Subcutaneous abdominal adipose tissue (tissue), 5 donors: ENCODE results near the gene RALGPS2.
"Not testable (repeated sequence)": the region's sequence is repeated elsewhere in the genome, so short reads cannot be mapped to it uniquely, and the experiment has no call there.

ENCODE experiments used
- H3K27ac ChIP-seq: one replicate; pipeline ENCODE4 v1.7.0; 2013; ENCODE audit warnings: low read depth, mild to moderate bottlenecking, inconsistent platforms, low read length, moderate library complexity
- H3K27me3 ChIP-seq, 5 donors: one replicate each; pipeline ENCODE4 v1.7.0; 2013; ENCODE audit warnings: low read length in 5 of 5, inconsistent platforms in 1 of 5; ENCODE audit not compliant: control insufficient read depth in 5 of 5, insufficient read depth in 4 of 5
- H3K36me3 ChIP-seq, 5 donors: one replicate each; pipeline ENCODE4 v1.7.0; 2013; ENCODE audit warnings: low read length in 5 of 5; ENCODE audit not compliant: control insufficient read depth in 5 of 5, insufficient read depth in 5 of 5
- H3K4me1 ChIP-seq, 5 donors: one replicate each; pipeline ENCODE4 v1.7.0; 2013; ENCODE audit warnings: low read length in 5 of 5, mild to moderate bottlenecking in 3 of 5, moderate library complexity in 1 of 5; ENCODE audit not compliant: control insufficient read depth in 5 of 5, insufficient read depth in 5 of 5
- H3K4me3 ChIP-seq, 5 donors: one replicate each; pipeline ENCODE4 v1.7.0; 2013; ENCODE audit warnings: low read length in 5 of 5, low read depth in 1 of 5
- H3K9ac ChIP-seq, 5 donors: one replicate each; pipeline ENCODE4 v1.7.0; 2013; ENCODE audit warnings: low read length in 5 of 5, mild to moderate bottlenecking in 4 of 5, moderate library complexity in 3 of 5
- H3K9me3 ChIP-seq, 5 donors: one replicate each; pipeline ENCODE4 v1.7.0; 2013; ENCODE audit warnings: low read length in 5 of 5; ENCODE audit not compliant: control insufficient read depth in 5 of 5
- donor health status: healthy.
- donor health status: healthy.
- donor health status: healthy.
- donor health status: healthy.
- donor health status: healthy.

RALGPS2 gene

DNA sequence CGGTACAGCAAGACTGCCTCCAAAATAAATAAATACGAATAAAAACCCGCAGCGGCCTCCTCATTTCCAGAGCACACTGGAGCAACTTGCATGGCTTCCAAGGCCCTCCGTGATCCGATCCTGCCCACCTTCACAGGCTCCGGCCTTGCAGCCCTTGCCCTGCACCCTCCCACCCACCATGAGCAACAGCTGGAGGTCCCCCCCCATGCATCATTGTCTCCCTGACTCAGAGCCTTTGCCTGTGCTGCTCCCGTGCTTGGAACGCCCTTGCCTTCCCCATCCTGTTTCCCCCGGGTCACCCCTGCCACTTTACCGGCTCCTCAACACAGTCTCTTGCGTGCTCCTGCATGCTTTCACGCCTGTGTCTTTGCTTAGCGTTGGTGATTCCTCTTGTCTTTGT, 216.8 kb downstream of the RALGPS2 start:
- peaks cover 0 to 27% (median 17%) of the 10 kb centered on the region in 5 donors for H3K4me1 ChIP-seq
- H3K36me3 ChIP-seq = no peaks in the 10 kb centered on the region
- H3K9ac ChIP-seq = no peak overlapping the region
- no peaks in the 10 kb centered on the region for H3K9me3 ChIP-seq
- no peak overlapping the region for H3K27ac ChIP-seq
- no peak overlapping the region for H3K4me3 ChIP-seq
- peaks cover 0 to 5% (median 0%) of the 10 kb centered on the region in 5 donors for H3K27me3 ChIP-seq

GRCh38 chr1:178942285-178943198, 217.5 kb downstream of the RALGPS2 start:
- H3K4me3 ChIP-seq = no peak overlapping the region
- no peaks in the 10 kb centered on the region for H3K9me3 ChIP-seq
- no peak overlapping the region for H3K9ac ChIP-seq
- H3K36me3 ChIP-seq = no peaks in the 10 kb centered on the region
- H3K4me1 ChIP-seq = peaks cover 0 to 27% (median 17%) of the 10 kb centered on the region in 5 donors
- no peak overlapping the region for H3K27ac ChIP-seq
- peaks cover 0 to 5% (median 0%) of the 10 kb centered on the region in 5 donors for H3K27me3 ChIP-seq

- H3K27ac ChIP-seq = no peak overlapping the region
- H3K27me3 ChIP-seq = peaks cover 0 to 5% (median 0%) of the 10 kb centered on the region in 5 donors
- H3K9ac ChIP-seq = no peak overlapping the region
- H3K4me3 ChIP-seq = no peak overlapping the region
- no peaks in the 10 kb centered on the region for H3K36me3 ChIP-seq
- no peaks in the 10 kb centered on the region for H3K9me3 ChIP-seq
- H3K4me1 ChIP-seq = peaks cover 0 to 8% (median 3%) of the 10 kb centered on the region in 5 donors
Measured at GRCh38 chr1:178944729-178945128, 219.7 kb downstream of the RALGPS2 start.

- Histone ChIP-seq H3K4me1 (peaks cover 0 to 4% (median 3%) of the 10 kb centered on the region in 5 donors), H3K9me3 (no peaks in the 10 kb centered on the region), H3K36me3 (no peaks in the 10 kb centered on the region), H3K4me3 (no peak overlapping the region), H3K27me3 (peaks cover 0 to 5% (median 0%) of the 10 kb centered on the region in 5 donors), H3K9ac (no peak overlapping the region), H3K27ac (no peak overlapping the region)
Measured at GRCh38 chr1:178945763-178946266, 220.8 kb downstream of the RALGPS2 start.

DNA sequence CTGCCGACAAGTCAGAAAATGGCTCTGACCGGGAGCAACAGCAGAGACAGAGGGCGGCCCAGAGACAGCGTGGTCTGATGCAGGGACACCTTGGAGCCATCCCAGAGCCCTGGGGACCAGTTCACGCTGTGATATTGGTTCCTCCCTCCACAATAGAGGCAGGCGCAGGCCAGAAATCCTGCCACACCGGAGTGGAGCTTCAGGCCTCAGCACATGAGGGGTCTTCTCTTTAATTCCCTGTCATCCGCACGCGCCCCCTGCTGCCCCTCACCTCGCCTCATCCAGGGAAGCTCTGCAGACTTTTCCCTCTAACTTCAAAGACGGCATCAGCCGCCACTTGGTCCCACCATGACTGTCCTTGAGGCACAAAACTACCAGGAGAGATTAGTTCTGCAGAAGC, 221.4 kb downstream of the RALGPS2 start:
- H3K9ac ChIP-seq = no peak overlapping the region
- H3K4me3 ChIP-seq = no peak overlapping the region
- H3K27me3 ChIP-seq = peaks cover 0 to 5% (median 0%) of the 10 kb centered on the region in 5 donors
- no peaks in the 10 kb centered on the region for H3K36me3 ChIP-seq
- no peak overlapping the region for H3K27ac ChIP-seq
- H3K4me1 ChIP-seq = peaks cover 0 to 4% (median 3%) of the 10 kb centered on the region in 5 donors
- no peaks in the 10 kb centered on the region for H3K9me3 ChIP-seq

DNA sequence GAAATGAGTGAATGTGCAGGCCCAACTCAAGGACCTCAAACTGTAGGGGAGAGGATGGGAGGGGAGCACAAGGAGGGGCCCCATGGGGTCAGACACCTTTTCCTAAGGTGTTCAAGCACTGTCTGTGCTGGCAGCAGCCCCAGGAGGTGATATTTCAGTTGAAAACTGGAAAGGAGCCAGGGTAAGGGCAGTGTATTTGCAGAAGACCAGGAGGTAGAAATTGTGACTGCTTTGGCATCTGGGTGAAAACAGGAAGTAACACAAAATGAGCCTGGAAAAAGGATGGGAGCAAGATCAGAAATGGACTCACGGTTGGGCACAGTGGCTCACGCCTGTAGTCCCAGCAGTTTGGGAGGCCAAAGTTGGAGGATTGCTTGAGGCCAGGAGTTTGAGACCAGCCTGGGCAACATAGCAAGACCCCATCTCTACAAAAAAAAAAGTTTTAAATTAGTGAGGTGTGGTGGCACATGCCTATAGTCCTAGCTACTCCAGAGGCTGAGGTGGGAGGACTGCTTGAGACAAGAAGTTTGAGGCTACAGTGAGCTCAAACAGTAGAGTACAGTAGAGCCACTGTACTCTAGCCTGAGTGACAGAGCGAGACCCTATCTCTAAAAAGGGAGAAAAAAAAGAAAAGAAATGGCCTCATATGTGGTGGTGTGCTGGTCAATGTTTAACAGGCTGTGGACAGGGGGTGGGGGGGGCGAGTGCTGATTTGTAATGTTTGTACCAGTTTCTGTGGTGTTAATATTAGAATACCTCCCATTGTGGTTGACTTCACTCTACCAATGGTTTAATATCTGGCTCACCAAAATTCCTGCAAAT, 222.0 kb downstream of the RALGPS2 start:
- H3K4me1 ChIP-seq = peaks cover 0 to 7% (median 4%) of the 10 kb centered on the region in 5 donors
- no peak overlapping the region for H3K27ac ChIP-seq

DNA sequence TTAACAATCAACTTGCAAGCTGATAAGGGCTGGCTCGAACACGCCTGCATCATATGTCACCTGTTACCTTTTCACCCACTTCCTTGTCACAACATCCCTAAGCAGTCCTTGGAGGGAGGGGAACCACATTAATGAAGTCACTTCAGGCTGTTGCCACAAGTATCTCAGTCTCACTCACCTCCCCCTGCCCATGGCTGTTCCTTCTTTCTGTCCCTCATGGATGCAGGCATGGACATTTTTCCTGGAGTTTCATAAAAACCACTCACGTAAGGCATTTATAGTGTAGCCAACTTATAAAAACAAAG, 222.6 kb downstream of the RALGPS2 start:
- Histone ChIP-seq H3K36me3 (no peaks in the 10 kb centered on the region), H3K9me3 (no peaks in the 10 kb centered on the region), H3K27ac (no peak overlapping the region), H3K9ac (no peak overlapping the region), H3K4me1 (peaks cover 0 to 7% (median 4%) of the 10 kb centered on the region in 5 donors), H3K4me3 (no peak overlapping the region), H3K27me3 (peaks cover 0 to 4% (median 0%) of the 10 kb centered on the region in 5 donors)

More for the DNA sequence above, 222.0 kb downstream of the RALGPS2 start:
- Histone ChIP-seq H3K9me3 (no peaks in the 10 kb centered on the region), H3K36me3 (no peaks in the 10 kb centered on the region), H3K9ac (no peak overlapping the region), H3K27me3 (peaks cover 0 to 5% (median 0%) of the 10 kb centered on the region in 5 donors), H3K4me3 (no peak overlapping the region)

DNA sequence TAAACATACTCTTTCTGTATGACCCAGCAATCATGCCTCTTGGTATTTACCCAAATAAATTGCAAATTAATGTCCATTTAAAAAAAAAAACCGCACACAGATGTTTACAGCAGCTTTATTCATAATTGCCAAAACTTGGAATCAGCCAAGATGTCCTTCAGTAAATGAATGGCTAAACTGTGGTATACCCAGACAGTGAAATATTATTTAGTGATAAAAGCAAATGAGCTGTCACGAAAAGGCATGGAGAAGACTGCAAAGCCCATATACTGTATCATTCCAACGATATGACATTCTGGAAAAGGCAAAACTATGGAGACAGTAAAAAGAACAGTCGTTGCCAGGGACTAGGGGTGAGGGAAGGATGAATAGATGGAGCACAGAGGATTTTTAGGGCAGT, 223.6 kb downstream of the RALGPS2 start:
- Histone ChIP-seq H3K9ac (no peak overlapping the region), H3K4me1 (peaks cover 0 to 9% (median 6%) of the 10 kb centered on the region in 5 donors), H3K36me3 (no peaks in the 10 kb centered on the region), H3K27ac (no peak overlapping the region), H3K4me3 (no peak overlapping the region), H3K9me3 (no peaks in the 10 kb centered on the region), H3K27me3 (no peaks in the 10 kb centered on the region)

DNA sequence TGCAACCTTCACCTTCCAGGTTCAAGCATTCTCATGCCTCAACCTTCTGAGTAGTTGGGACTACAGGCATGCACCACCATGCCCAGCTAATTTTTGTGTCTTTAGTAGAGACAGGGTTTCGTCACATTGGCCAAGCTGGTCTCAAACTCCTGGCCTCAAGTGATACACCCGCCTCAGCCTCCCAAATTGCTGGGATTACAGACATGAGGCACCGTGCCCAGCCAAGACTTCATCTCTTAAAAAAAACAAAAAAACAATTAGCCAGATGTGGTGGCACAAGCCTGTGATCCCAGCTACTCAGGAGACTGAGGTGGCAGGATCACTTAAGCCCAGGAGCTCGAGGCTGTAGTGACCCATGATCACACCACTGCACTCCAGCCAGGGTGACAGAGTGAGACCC, 224.8 kb downstream of the RALGPS2 start:
- not testable (repeated sequence) for H3K27me3 ChIP-seq, H3K36me3 ChIP-seq, H3K9me3 ChIP-seq, H3K9ac ChIP-seq, H3K4me3 ChIP-seq, H3K27ac ChIP-seq
- peaks cover 0 to 11% (median 8%) of the 10 kb centered on the region in 5 donors for H3K4me1 ChIP-seq

- H3K27ac ChIP-seq = no peak overlapping the region
- H3K9ac ChIP-seq = no peak overlapping the region
- H3K4me1 ChIP-seq = peaks cover 0 to 11% (median 8%) of the 10 kb centered on the region in 5 donors
- no peaks in the 10 kb centered on the region for H3K36me3 ChIP-seq
- no peaks in the 10 kb centered on the region for H3K9me3 ChIP-seq
- no peak overlapping the region for H3K4me3 ChIP-seq
- H3K27me3 ChIP-seq = no peaks in the 10 kb centered on the region
Measured at GRCh38 chr1:178951600-178951999, 226.6 kb downstream of the RALGPS2 start.
